HG03064 (cell line): ENCODE data around the gene USP34.

Experiments used
- ATAC-seq: cut with Tn5 transposase; IDR thresholded peaks from one replicate; pipeline ENCODE4 v1.9.1; 2021; ENCODE audit warnings: low read depth; ENCODE audit not compliant: unreplicated experiment

The USP34 gene

DNA sequence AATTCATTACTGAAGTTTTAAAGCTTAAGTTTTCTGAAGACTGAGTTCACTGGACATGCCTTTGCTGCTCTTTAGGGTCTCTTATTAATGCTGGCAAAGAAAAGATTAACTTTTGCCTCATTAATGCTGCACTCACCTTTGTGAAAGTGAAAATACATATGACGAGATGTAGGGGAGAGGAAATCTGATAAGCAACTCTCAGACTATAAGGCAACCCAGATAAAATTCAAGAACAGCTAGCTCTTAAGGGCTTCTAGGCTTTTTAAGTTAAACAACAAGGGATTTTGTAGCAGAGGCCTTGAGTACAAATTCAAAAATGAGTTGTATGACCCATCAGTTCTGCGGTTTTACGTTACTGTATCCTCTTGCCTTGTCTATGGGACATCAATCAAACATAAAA, 143.7 kb downstream of the USP34 start:
- no peak for ATAC-seq

DNA sequence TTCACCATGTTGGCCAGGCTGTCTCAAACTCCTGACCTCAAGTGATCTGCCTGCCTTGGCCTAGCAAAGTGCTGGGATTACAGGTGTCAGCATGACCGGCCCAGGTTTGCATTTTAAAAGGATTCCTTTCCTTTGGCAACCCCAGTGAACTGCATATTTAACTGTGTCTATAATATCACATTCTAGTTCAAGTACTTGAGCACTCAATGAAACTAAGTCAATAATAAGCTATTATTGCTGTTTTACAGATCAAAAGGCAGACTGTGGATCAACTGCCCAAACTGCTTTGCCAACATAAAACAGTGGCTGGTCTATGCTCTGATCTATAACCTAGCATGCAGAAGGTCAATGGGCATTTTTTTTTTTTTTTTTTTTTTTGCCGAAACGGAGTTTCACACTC, 144.5 kb downstream of the USP34 start:
- ATAC-seq, result no peak

DNA sequence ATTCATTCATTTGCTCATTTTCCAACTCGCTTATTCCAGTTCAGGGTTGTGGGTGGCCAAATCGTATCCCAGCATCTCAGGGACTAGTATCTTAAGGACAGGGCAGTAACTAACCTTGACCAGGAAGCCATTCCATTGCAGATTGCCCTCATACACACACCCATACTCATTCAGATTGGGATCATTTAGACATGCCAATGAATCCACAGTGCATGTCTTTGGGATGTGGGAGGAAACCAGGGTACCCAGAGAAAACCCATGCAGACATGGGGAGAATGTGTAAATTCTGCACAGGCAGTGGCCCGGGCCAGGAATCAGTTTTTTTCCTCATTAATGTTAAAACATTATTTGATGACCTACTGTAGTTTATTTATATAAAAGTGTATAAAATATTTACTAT, 150.7 kb downstream of the USP34 start:
- ATAC-seq, result no peak

DNA sequence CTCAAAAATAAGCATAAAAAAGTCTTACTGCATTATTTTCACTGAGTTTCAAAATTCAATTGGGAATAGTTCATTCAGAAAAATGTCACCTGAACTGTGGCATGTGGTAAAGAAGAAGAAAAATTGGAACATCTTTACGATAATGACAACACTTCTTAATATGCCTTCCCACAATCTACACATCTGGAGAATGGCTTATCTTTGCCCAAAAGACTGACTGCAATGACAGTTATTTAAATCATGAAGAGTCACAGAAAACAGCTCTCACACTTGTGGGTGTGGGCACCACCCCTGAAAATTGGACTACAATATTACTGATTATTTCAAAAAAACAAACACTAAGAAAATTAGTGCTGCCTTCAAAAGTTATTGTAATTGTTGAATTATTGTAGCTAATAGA, 152.3 kb downstream of the USP34 start:
- ATAC-seq, result no peak

DNA sequence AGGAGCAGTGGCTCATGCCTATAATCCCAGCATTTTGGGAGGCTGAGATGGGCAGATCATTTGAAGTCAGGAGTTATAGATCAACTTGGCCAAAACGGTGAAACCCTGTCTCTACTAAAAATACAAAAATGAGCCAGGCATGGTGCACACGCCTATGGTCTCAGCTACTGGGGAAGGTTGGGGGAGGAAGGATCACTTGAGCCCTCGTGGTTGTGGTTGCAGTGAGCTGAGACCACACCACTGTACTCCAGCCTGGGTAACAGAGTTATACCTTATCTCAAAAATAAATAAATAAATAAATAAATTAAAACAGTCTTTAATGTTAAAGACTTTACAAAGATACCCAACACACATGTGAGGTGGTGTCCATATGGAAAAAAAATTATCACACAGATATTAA, 174.9 kb downstream of the USP34 start:
- ATAC-seq, result no peak

DNA sequence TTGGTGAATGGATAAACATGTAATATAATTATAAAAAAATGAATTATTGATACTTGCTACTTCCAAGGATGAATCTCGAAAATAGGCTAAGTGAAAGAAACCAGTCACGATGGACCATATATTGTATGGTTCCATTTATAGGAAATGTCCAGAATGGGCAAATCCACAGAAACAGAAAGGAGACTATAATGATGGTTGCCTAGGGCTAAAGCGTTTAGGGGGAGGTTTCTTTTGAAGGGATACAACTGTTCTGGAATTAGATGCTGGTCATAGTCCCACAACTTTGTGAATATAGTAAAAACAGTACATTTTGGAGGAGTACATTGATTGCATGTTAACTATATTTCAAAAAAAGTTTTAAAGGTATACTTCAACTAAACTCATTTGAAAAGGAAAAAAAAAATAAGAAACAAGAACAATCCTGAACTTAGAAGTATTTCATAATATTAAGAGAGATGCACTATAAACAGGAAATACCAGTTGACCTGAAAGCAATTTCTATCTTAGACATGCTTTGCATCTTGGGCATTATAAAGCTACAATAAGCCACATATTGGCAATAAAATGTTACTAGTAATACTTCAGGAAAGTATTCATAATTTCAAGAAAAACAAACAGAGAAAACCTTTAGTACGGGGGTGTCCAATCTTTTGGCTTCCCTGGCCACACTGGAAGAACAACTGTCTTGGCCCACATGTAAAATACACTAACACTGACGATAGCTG, 178.9 kb downstream of the USP34 start:
- ATAC-seq, result no peak

DNA sequence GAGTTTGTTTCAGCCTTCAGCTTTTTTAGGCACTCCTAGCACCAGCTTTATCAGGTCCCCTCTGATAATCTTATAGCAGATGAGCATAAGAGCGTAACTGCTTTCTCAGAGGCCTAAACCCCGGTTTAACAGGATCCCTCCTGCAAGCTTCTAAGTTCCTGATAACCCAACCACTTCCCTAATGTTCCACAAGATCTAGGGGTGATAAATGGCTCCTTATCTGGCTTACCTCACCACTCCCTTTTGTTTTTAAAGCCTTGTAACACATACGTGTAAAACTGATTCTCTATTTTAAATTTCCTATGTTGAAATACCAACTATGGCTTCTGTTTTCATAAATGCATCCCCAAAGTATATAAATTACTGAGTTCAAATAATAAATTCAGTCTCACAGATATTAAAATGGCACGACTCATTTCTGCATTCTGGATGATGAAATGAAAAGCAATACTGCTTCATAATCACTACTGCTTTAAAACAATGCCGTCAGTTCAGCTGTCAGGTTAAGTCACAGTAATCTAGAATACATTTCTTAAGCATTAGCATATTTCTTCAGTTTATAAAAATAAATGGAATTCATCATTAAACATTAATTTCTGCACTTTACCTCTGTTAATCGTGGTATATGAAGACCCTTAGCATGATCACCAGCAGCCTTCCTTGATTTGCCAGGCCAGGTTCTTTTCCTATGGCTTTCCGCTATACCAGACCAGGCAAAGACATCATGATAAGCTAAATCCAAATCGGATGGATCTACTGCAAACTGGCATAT, 182.6 kb downstream of the USP34 start:
- ATAC-seq, result no peak

DNA sequence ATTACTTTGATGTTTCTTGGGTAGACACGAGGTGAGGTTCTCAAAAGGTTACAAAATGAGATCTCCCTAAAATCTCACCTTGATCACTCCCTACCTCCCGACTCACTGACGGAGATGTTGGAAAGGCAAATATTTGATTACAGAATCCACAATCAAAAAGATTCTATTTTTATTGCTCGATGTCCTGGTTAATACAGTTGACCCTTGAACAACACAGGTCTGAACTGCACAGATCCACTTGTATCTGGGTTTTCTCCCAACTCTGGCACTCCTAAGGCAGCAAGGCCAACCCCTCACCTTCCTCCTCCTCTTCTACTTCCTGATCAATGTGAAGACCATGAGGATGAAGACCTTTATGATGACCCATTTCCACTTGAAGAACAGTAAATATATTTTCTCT, 183.6 kb downstream of the USP34 start:
- no peak for ATAC-seq

DNA sequence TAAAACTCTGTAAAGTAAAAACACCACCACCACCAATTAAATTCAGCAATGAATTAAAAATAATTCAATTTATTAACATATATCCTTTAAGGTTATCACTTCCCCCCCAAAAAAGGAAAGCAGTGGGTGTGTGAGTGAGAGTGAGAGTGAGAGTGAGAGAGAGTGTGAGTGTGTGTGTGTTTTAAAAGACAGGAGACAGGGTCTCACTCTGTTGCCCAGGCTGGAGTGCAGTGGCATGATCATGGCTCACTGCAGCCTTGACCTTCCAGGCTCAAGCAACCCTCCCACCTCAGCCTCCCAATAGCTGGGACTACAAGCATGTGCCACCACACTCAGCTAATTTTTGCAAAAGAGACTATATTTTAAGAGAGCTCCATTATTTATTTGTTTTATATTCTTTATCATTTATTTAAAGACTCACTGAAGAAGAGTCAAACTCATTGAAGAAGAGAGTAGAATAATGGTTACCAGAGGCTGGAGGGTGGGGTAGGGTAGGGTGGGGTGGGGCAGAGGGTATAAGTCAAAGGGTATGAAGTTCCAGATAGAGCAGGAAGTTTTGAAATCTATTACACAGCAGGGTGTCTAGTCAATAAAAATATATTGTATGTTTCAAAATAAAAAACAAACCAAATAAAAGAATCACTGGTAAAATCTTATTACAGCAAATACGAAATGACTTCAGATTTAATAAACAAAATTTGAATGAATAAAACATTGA, 187.3 kb downstream of the USP34 start:
- no peak for ATAC-seq

DNA sequence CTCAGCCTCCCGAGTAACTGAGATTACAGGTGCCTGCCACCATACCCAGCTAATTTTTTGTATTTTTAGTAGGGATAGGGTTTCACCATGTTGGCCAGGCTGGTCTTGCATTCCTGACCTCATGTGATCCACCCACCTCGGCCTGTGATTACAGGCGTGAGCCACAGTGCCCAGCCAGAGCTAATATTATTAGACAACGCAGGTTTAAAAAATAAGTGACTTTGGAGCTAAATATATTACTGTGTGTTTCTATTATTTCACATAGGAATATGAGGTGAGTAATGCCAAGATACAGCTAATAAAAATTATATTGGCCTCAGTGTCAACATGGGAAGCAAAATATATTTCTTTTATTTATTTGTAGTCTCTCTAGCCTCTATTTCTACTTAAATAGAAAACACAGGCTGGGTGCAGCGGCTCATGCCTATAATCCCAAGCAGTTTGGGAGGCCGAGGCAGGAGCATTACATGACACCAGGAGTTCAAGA, 188.7 kb downstream of the USP34 start:
- ATAC-seq, result no peak

DNA sequence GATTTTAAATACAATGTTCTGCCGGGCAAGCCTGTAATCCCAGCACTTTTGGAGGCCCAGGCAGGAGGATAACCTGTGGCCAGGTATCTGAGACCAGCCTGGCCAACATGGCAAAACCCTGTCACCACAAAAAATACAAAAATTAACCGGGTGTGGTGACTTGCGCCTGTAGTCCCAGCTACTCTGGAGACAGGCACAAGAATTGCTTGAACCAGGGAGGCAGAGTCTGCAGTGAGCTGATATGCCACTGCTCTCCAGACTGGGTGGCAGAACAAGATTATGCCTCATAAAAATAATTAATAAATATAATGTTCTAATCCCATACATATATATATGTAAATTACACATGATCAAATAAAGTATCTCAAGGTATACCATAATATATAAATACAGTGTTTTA, 189.6 kb downstream of the USP34 start:
- ATAC-seq, result no peak

DNA sequence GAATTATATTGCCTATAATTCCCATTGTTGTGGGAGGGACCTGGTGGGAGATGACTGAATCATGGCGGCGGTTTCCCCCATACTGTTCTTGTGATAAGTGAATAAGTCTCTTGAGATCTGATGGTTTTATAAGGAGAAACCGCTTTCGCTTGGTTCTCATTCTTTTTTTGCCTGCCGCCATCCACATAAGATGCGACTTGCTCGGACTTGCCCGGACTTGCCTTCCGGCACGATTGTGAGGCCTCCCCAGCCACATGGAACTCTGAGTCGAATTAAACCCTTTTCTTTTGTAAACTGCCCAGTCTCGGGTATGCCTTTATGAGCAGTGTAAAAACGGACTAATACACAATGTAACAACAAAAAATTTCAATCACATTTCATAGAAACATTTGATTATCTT, 193.1 kb downstream of the USP34 start:
- no peak for ATAC-seq

DNA sequence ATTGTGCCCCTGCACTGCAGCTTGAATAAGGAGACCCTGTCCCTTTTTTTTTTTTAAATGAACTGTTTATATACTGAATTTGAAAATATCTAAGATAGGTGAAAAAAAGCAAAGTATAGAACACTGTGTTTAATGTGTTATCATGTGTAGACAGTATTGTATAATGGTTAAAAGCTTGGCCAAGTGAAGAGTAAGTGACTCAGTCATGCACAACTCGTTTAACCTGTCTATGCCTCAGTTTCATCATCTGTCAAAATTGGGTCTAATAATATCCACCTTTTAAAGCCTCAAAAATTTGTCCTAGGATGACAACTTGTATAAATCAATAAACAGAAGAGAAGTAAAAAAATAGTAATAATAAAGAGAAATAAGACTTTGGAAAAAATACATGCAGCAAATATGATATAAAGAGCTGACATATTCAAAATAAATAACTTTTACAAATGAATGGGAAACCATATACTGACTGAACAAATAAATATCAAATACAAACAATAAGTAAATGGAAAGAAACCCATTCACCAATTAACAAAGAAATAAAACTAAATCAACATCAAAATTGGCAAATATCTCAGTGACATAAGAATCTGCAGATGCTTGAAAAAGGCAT, 195.2 kb downstream of the USP34 start:
- ATAC-seq, result no peak

DNA sequence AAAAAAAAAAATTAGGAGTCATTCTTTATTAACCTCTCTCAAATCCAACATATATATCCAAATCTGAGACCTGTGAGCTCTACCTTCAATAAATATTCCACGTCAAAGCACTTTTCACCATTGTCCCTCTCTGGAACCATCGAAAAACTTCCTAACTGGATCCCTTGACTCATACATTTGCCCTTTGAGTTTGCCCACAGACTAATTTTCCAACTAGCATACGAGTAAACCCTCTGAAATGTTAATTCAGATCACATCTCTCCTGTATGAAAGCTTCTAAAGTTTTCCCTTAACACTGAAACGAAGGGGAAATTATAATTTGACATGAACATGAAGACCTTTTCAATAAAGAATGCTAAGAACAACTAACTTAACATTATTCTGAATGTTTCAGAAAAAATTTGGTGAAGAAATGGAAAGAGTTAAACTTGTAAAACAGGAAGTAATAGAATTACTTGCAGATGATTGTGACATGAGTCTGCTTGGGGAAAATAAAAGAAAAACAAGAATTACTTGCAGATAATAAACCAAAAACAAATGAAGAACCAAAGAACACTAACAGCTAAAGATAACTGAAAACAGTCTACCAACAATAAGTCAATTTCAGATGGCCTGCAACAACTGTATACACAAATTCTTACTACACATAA, 198.3 kb downstream of the USP34 start:
- ATAC-seq, result no peak

DNA sequence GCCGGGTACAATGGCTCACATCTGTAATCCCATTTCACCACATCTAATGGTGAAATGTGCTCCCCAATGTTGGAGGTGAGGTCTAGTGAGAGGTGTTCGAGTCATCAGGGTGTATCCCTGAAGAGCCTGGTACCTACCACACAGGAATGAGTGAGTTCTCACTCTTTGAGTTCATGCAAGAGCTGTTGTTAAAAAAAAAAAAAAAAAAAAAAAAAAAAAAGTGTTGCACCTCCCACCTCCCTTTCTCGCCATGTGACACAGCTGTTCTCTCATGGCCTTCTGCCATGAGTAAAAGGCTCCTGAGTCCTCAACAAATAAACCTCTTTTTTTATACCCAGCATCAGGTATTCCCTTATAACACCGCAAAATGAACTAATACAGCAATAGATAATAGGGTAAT, 202.6 kb downstream of the USP34 start:
- ATAC-seq, result no peak

DNA sequence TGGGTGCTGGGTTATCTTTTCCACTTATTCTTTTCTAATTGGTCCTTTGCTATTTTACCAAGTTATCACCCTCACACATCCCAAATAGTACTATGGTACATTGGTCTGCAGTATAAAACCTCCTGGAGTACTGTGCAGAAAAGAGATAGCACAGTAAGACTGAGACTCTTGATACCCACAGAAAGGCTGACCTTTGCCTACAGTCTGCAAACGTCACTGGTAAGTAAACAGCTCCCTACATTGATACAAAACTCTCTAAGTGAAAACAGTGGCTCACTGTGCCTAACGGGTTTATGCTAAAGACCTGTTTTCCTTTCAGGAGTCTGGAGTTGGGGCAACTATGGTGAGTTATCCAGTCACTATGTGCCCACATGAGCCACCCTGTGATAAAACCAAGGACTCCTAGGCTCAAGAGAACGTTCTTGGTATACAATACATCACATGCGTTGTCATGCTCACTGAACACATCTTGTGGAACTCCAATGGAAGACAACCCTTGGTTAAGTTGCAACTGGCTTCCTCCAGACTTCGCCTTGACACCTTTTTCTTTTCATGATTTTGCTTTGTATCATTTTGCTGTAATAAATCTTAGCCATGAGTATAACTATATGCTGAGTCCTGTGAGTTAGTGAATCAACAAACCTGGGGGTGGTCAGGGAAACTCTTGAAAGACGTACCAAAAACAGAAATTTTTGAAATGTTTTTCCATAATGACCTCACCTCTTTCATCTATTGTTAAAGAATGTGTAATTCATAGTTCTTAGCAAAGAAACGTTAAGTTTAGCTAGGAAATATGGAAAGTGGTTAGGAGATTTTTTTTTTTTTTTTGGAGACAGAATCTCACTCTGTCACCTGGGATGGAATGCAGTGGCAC, 204.0 kb downstream of the USP34 start:
- no peak for ATAC-seq

DNA sequence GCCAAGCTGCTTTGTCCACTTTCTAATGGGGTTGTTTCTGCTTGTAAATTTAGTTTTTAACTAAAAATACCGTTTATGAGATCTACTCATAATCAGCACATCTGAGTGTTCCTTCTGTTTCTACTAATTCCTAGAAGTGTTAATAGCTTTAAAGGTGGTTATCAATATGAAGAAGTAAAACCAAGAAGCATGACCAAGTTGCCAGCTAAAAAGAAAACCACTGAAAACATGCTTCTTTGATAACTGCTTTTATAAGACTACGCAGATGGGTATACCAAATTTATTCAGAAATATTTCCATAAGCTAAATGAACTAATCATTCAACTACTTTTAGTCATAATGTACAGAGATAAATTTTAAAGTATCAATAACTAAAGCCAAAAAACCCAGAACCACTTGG, 207.1 kb downstream of the USP34 start:
- no peak for ATAC-seq

DNA sequence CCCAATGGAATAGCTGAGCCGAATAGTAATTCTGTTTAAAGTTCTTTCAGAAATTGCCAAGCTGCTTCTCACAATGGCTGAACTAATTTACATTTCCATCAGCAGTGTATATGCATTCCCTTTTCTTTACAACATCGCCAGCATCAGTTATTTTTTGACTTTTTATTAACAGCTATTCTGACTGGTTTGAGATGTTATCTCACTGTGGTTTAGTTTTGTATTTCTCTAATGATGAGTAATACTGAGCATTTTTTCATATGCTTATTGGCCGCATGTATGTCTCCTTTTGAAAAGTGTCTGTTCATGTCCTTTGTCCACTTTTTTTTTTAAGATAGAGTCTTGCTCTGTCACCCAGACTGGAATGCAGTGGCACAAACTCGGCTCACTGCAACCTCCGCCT, 208.2 kb downstream of the USP34 start:
- ATAC-seq, result no peak

DNA sequence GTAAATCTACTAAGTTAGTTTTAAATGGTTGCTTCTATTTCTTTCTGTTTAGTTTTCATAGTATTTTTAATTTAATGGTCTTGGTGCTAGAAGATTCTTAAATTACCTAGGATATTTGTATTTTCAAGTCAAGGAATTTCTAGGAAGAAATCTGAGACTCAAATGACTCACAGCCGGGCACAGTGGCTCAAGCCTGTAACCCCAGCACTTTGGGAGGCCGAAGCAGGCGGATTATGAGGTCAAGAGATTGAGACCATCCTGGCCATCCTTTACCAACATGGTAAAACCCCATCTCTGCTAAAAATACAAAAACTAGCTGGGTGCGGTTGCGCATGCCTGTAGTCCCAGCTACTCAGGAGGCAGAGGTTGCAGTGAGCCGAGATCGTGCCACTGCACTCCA, 213.4 kb downstream of the USP34 start:
- no peak for ATAC-seq
